NCI-H2227 treated with DMSO at 0.1 percent for 48 hours (cell line): Measurements from ENCODE around the gene DCLRE1C.
"Not testable (repeated sequence)": the region's sequence is repeated elsewhere in the genome, so short reads cannot be mapped to it uniquely, and the experiment has no call there.

ENCODE experiments used
- DNase-seq: peaks from one replicate; lab custom pipeline; 2025; lab: John Stamatoyannopoulos, UW

Gene DCLRE1C

DNA sequence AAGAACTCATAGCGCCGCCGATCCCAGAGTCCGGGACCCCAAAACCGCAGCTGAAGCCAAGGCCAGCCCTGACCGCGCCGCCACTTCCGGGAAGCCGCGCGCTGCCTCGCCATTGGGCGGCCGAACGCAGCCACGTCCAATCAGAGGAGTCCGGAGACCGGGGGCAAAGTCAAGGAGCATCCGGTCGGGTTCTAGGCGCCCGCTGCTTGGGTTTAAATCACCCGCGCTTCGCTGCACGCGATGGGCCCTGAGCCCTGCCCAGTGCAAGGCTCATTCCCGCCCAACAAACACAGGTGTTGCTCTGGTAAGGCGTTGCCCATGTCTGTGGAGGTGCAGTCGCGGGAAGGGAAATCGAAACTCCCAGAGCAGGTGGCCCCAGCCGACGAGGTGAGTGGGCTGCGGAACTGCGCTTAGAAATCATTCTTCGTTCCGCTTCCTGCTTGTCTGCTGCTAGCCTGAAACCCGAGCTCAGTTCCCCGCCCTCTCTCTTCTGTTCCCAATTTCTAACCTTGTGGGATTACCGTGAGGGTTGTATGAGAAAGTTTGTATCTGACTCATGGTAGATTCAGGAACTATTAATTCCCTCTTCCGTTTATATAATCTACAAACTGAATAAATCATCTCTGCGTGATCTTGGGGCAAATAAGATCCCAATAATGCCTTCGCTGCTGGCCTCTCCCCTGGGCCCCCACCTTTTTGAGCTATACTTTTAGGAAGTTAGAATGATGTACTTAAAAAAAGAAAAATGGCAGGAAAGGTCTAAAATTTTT is at the start of gene DCLRE1C:
Gene DCLRE1C (minus strand): TSS at position 96 of the 770 bp plus-strand sequence. CDS start 86 bp downstream, at position 10.
- peak; percentile 82 for DNase-seq

DNA sequence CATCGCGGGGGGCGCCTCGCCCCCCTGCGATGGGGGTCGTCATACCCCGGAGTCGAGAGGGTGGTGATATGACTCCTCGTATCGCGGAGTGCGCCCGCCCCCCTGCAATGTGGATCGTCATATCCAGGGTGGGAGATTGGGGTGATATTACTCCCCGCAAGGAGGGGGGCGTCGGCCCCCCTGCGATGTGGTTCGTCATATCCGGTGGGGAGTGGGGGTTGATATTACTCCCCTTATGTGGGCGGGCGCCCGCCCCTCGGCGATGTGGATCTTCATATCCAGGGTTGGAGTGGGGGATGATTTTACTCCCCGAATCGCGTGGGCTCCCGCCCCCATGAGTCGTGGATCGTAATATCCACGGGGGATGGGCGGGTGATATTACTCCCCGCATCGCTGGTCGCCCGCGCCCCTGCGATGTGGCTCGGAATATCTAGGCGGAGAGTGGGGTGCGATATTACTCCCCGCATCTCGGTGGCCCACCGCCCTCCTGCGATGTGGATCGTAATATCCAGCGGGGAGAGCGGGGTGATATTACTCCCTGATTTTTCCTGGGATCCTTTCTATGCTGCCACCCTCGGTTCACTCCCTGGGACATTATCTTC is 42.2 kb upstream of the DCLRE1C start:
- no peak for DNase-seq

DNA sequence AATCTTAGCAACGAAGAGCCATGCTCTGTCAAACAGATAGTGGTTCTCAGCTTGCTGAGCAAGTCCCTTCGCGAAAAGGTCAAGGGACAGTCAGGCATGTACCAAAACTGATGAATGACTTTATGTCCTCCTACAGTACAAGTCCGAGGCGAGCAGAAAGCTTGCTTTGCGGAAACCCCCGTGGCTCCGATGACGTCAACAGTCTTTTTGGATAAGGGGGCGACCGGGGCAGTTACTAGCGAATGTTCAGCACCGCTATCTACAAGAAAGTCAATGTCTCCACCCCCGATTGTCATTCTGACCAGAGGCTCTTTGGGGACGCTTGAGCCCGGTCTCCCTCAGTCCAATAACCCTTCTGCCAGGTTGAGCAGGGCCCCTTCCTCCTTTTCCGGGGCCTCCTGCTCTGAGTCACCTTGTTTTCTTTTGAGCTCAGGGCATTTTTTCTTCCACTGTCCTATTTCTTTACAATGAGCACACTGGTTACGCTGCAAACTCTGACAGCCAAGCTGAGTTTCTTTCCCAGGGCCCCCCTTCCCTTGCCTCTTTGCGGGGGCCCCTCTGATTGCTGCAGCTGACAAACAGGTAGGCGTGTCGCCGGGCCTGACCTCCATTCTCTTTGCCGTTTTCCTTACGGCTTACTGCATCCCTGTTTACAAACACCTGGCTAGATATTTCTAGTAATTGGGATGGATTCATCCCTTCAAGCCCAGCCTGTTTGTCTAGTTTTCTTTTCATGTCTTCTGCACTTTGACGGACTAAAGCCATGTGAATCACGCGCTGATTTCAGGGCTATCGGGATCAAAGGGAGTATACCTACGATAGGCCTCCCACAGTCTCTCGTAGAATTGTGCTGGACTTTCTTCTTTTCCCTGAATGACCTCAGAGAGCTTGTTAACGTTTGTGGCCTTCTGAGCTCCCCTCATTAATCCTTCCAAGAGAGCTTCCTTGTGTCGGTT is 39.9 kb upstream of the DCLRE1C start:
- DNase-seq, result not testable (repeated sequence)

DNA sequence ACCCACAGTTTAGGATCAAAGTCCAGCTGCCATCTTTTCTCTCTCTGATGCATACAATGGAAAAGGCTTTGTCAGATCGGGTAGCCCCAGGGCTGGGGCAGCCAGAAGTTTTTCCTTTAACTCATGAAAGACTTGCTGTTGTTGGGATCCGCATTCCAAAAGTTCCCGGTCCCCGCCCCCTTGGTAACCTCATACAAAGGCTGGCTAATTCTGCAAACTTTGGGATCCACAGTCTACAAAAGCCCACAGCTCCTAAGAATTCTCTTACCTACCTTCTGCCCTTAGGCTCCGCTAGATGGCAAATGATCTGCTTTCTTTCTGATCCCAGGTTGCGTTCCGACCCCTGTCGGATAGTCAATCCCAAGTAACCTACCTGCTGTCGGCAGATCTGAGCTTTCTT is 38.4 kb upstream of the DCLRE1C start:
- DNase-seq, result not testable (repeated sequence)

DNA sequence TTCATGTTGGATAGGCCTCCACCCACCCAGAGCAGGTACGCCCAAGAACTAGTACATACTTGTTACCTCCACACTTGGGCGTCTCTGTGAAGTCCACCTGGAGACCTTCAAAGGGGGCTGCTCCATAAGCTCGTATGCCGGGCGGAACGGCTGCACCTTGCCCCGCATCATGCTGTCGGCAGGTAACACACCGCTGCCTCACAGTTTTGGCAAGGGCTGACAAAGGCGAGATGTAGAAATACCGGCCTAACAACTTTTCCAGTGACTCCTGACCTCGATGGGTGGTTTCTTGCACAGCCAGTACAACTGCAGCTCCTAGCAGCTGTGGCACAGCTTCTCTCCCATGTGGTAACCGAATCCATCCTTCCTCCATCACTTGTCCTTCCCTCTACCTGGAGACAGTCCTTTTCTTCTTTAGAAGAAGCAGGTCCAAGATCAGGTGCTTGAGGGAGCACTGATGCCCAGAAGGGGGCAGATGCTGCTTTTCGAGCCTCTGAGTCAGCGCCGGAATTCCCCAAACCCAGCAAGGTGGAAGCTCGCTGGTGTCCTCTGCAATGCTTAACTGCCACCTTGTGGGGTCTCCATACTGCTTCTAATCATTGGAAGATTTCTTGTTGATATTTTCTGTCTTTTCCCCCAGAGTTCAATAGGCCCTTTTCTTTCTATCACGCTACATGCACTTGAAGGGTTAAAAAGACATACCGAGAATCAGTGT is 37.3 kb upstream of the DCLRE1C start:
- not testable (repeated sequence) for DNase-seq

DNA sequence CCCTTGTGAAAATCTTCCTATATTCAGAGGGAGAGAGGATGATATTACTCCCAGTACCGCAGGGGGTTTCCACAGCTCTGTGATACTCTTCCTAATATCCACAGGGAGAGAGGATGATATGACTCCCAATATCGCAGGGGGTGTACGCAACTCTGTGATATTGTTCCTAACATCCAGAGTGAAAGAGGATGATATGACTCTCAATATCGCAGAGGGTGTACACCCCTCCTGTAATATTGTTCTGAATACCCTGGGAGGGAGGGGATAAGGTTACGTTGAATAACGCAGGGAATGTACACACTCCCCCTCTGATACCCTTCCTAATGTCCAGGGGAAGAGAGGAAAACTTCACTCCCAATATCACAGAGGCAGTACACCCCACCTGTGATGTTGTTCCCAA is 35.7 kb upstream of the DCLRE1C start:
- not testable (repeated sequence) for DNase-seq

DNA sequence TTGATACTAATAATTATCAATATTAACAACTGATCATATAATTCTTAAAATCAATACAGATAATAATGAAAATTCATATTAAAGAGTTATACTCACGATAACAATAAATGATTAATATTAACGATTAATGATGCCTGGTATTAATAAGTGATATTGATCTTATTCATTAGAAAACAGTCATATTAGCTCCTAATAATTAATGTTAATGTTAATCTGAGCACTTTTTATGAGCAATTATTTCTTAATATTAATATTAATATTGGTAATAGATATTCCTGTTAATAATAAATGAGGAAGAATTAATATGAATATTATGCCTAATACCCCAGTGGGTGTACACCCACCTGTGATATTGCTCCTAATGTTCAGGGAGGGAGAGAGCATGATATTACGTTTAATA is 28.8 kb upstream of the DCLRE1C start:
- DNase-seq, result no peak

DNA sequence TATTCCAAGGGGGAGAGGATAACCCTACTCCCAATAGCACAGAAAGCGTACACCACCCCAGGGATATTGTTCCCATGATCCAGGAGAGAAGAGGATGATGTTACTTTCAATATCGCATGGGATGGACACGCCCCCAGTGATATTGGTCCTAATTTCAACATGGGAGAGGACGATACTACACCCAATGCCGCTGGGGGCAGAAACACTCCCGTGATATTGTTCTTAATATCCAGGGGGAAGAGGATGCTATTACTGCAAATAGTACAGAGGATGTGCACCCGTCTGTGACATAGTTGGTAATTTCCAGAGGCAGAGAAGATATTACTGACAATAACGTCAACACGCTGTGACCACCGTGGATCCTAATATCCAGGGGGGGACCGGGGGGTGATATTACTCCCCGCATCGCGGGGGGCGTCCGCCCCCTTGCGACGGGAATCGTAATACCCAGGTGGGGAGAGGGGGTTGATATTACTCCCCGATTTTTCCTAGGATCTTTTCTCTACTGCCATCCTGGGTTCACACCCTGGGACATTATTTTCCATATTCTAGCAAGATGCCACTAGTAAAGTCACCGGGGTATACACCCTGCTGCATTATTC is 21.9 kb upstream of the DCLRE1C start:
- DNase-seq, result no peak

DNA sequence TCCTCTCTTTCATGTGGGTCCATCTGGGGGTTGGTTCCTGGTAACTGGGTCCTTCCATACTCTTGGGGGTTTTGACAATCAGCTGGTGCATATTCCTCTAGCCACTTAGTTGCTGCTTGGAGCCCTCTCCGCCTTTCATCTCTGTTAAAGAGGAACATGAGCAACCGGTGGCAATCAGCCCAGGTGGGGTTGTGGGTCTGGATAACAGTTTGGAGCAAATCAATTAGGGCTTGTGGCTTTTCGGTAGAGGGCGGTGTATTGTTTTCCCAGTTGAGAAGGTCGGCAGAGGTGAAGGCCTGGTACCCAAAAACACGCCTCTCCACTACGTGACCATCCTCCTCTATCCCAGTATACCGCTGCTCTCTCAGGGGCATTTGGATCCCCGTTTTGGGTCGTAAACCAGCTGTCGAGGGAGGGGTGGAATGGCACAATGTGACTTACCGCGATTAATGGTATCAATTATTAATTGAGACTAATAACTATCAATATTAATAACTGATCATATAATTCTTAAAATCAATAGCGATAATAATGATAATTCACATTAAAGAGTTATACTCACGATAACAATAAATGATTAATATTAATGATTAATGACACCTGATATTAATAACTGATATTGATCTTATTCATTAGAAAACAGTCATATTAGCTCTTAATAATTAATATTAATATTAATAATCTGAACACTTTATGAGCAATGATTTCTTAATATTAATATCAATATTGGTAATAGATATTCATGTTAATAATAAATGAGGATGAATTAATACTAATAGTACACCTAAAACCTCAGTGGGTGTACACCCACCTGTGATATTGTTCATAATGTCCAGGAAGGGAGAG is 20.5 kb upstream of the DCLRE1C start:
- DNase-seq, result not testable (repeated sequence)

DNA sequence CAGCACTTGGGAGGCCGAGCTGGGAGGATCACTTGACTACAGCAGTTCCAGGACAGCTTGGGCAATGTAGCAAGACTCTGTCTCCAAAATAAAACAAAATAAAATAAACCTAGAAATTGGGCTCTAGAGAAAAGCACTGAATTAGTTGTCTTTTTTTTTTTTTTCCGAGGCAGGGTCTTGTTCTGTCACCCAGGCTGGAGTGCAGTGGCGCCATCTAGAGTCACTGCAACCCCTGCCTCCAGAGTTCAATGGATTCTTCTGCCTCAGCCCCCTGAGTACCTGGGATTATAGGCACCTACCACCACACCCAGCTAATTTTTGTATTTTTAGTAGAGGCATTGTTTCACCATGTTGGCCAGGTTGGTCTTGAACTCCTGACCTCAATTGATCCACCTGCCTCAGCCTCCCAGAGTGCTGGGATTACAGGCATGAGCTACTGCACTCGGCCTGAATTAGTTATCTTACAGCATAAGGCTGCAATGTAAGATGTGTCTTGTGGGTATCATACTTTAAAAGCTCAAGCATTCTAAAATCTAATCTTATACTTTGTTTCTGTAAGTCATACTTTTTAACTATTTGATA is 18.1 kb upstream of the DCLRE1C start:
- DNase-seq, result no peak

DNA sequence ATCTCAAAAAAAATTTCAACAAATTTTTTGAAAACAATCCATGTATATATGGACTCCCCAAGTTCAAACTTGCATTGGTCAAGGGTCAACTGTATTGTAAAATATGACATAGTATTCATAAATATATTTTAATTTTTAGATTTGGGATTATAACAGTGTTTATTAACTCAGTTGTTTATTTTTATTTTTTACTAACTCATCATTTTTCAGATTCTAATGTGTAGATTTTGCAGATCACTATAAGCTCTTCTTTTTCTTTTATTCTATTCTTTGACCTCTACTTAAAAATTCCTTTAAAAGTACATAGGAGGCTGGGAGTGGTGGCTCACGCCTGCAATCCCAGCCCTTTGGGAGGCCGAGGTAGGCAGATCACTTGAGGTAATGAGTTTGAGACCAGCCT is 14.0 kb upstream of the DCLRE1C start:
- DNase-seq, result no peak

DNA sequence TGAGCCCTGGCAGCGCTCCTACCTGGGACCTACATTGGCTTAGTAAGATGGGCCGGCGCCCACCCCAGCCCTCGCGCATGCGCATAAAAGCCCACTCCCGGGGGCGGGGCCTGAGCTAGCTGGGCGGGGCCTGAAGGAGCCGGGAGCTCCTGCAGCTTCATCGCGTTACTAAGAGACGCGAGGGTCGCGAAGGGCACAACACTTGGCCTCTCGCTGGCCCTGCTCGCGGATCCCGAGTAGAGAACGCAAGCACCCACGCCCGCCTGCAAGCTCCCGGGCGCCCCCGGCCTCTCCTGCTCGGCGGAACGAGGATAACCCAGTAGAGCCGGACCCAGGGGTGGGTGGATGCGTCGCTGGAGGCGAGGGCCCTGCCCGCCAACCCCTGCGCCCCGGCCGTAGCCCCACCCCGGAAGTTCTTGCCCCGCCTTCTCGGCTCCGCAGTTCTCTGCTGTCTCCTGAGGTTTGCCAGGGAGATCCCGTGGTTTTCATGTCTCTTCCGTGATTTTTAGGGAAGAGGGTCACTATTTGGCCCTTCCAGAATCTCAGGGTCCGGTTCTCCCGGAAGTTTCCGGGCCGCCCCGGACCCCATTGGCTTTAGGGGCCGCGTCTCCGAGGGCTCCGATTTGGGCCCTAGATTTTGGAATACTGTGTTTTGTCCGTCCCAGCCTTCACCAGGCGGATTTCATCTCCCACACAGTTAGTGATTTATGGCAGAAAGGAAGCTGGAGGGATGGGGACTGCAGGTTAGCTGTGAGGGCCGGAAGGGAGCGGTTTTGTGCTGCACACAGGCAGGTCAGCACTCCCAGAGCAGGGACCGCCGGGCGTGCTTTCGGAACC is 5.5 kb upstream of the DCLRE1C start, which contains the start of gene MEIG1:
Gene MEIG1 (plus strand): TSS at position 168 of the 837 bp plus-strand sequence. CDS start 7,081 bp downstream, outside the sequence.
- DNase-seq, result peak; percentile 91

DNA sequence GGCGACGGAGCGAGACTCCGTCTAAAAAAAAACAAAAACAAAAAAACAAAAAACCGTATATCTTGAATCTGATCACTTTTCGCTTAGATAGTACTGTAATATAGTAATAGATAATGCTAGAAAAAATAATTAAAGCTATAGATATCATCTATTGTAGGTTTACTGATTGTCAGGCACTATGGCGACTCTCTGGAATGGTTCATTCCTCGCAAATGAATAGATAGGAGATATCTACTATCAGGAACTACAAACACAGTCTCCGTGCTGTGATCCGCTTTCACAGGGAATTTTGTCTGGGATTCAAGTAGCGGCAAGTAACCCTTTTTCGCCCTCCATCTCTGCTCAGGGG is 5.0 kb upstream of the DCLRE1C start:
- DNase-seq, result no peak

DNA sequence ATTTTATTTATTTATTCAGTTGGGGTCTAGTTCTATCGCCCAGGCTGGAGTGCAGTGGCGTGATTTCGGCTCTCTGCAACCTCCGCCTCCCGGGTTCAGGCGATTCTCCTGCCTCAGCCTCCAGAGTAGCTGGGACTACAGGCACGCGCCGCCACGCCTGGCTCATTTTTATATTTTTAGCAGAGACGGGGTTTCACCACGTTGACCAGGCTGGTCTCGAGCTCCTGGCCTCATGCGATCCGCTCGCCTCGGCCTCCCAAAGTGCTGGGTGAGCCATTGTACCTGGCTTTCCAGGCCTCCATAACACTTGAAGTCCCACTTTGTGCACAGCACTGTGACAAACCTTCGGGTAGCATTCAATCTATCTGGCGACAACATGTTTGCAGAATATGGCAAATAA is 1.0 kb upstream of the DCLRE1C start:
- DNase-seq, result no peak

DNA sequence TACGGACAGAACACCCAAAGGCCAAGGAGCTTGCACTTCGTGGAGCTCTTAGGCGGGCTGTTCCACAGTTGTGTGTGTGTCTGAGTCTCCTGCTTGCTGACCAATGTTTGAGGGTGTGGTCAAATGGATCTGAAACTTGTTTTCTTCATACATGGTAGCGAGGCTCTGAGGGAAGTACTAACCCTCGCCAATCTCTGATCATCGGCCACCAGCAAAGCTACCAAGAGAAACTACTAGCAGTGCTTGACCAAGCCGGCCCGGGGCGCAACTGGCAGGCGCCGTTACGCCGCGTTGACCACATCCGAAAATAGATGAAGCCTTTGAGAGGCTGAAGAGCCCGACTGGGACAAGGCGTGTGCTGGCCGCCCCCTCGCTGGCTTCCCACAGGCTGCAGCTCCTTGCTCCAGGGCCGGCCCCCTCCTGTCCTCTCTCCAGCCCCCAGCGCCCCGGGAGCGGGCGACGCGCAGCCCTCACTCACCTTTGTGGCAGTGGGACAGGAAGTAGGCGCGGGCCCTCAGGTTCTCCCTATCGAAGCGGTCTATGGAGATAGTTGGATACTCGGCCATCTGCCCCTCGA is 384 bp downstream of the DCLRE1C start:
- DNase-seq, result no peak

DNA sequence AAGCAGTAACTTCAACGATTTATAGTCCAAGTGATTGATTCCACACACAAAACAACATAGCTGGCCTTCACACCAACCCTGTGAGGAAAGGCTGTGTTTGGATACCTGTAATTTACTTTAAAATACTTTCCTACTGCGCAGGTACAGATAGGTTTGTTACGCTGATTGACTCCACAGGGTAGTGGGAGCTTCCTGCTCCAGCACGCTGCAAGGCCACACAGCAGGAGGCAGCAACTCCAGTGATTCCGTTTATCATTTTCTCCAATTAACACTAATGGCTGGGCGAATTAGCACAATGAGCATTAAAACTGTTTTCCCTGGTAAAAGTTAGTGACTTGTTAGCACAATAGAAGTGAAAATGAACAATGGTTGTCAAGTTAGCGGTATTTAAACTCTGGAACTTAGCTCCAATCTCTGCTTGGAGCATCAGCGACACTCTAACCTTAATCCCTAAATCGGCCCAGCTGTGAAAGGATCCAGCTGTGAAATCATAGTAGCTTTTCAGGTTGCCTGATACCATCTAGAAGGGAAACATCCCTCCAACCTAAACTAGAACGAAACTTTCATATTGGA is 959 bp downstream of the DCLRE1C start:
- no peak for DNase-seq

DNA sequence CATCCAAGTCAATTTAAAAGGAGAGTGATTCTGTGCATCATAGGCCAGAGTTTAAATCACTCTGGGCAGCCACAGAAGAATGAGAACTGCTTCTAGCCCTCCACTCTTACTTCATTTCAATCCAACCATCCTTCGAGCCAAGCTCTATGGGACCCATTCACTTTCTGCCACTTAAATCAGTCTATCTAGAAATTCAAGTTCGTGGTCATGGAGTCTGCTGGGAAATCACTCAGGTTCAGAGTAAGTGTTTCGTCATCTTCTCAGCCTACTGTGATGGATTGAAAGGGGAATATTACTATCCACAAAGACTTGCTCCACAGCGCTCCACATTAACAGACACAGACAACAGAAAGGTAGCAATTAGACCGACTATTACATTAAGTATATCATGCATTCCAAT is 4.6 kb downstream of the DCLRE1C start:
- DNase-seq, result no peak

DNA sequence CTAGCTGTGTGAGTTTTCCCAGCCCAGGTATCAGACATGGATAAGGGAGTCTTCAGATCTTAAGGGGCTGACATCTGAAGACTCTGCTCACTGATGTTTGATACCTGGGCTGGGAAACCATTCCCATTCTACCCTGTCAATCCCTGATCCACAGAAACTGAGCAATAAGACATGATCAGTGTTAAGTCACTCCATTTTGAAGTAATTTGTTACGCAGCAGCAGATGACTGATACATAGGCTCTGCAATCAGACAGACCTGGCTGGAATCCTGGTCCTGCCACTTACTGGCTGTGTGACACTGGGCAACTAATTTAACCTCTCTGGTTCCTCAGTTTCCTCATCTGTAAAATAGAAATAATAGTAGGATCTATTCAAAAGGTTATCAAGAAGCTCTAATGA is 6.6 kb downstream of the DCLRE1C start:
- no peak for DNase-seq
